HEK293 (cell line): Measurements from ENCODE around the gene CDCP1.

Experiments
- CTCF ChIA-PET: fragments of 350-600 bp; formaldehyde crosslinking; extraction: SDS; loops from one replicate; lab custom pipeline; 2021; ENCODE audit warnings: antibody characterized with exemption; lab: Yijun Ruan, JAX
- POLR2A ChIA-PET: fragments of 300-600 bp; formaldehyde crosslinking; extraction: SDS; loops from one replicate; lab custom pipeline; 2020; ENCODE audit warnings: antibody characterized with exemption, inconsistent platforms; lab: Yijun Ruan, JAX
- H3K27ac ChIP-seq: fragments of 200-500 bp; sonication (Bioruptor generic); 2 replicates; pipeline ENCODE4 v1.5.1; 2014; ENCODE audit warnings: low read depth, low read length, control low read depth, inconsistent platforms; ENCODE audit errors: extremely low read depth
- H3K36me3 ChIP-seq, 2 experiments: fragments of 200-500 bp in 1 of 2; sonication (Bioruptor generic) in 1 of 2; 1 replicate in 1 of 2; 2 replicates in 1 of 2; pipeline ENCODE4 v1.5.1; 2014 to 2017; ENCODE audit warnings: inconsistent platforms in 2 of 2, low read length in 2 of 2; ENCODE audit not compliant: control insufficient read depth in 2 of 2, insufficient read depth in 1 of 2
- H3K4me1 ChIP-seq: fragments of 200-500 bp; sonication (Bioruptor generic); 2 replicates; pipeline ENCODE4 v1.5.1; 2014; ENCODE audit warnings: mild to moderate bottlenecking, low read length, inconsistent platforms; ENCODE audit not compliant: control insufficient read depth, insufficient read depth
- H3K4me3 ChIP-seq: 2 replicates; pipeline ENCODE4 v1.5.1; 2011; ENCODE audit warnings: low read depth, mild to moderate bottlenecking, control low read depth, low read length, moderate library complexity
- H3K9me3 ChIP-seq: fragments of 200-500 bp; sonication (Bioruptor generic); 2 replicates; pipeline ENCODE4 v1.5.1; 2014; ENCODE audit warnings: low read depth, low read length, inconsistent platforms; ENCODE audit not compliant: control insufficient read depth, insufficient read depth
- GLIS1 ChIP-seq: fragments of 450-650 bp; formaldehyde crosslinking; IDR thresholded peaks from 2 replicates; pipeline ENCODE4 v1.5.1; 2016; ENCODE audit warnings: missing biosample characterization, missing genetic modification characterization
- PRDM6 ChIP-seq: fragments of 450-650 bp; formaldehyde crosslinking; IDR thresholded peaks from 2 replicates; pipeline ENCODE4 v1.5.1; 2017; ENCODE audit warnings: missing biosample characterization, missing genetic modification characterization
- SP3 ChIP-seq: fragments of 450-650 bp; formaldehyde crosslinking; IDR thresholded peaks from 2 replicates; pipeline ENCODE4 v1.5.1; 2016; ENCODE audit warnings: missing biosample characterization, missing genetic modification characterization
- TCF7L2 ChIP-seq: IDR thresholded peaks from 2 replicates; pipeline ENCODE4 v1.6.1; 2011; ENCODE audit warnings: low read depth, mild to moderate bottlenecking, inconsistent platforms, low read length, moderate library complexity, borderline replicate concordance
- ZBTB20 ChIP-seq: fragments of 450-650 bp; formaldehyde crosslinking; IDR thresholded peaks from 2 replicates; pipeline ENCODE4 v1.5.1; 2016; ENCODE audit warnings: missing biosample characterization, missing genetic modification characterization
- ZBTB48 ChIP-seq: fragments of 450-650 bp; formaldehyde crosslinking; IDR thresholded peaks from 2 replicates; pipeline ENCODE4 v1.5.1; 2016; ENCODE audit warnings: missing biosample characterization, missing genetic modification characterization
- ZFHX2 ChIP-seq: fragments of 450-650 bp; formaldehyde crosslinking; conservative IDR thresholded peaks from 2 replicates; pipeline ENCODE4 v1.5.1; 2016; ENCODE audit warnings: missing biosample characterization, missing genetic modification characterization
- ZIC2 ChIP-seq: fragments of 450-650 bp; formaldehyde crosslinking; IDR thresholded peaks from 2 replicates; pipeline ENCODE4 v1.5.1; 2016; ENCODE audit warnings: missing biosample characterization, missing genetic modification characterization
- ZNF10 ChIP-seq: fragments of 450-650 bp; formaldehyde crosslinking; IDR thresholded peaks from 2 replicates; pipeline ENCODE4 v1.5.1; 2017; ENCODE audit warnings: missing biosample characterization, missing genetic modification characterization
- ZNF112 ChIP-seq: fragments of 450-650 bp; formaldehyde crosslinking; IDR thresholded peaks from 2 replicates; pipeline ENCODE4 v1.5.0; 2017; ENCODE audit warnings: missing biosample characterization, missing genetic modification characterization
- ZNF138 ChIP-seq: fragments of 450-650 bp; formaldehyde crosslinking; IDR thresholded peaks from 2 replicates; pipeline ENCODE4 v1.5.1; 2016; ENCODE audit warnings: missing biosample characterization, missing genetic modification characterization, borderline replicate concordance
- ZNF155 ChIP-seq: fragments of 450-650 bp; formaldehyde crosslinking; IDR thresholded peaks from 2 replicates; pipeline ENCODE4 v1.5.1; 2016; ENCODE audit warnings: missing biosample characterization, missing genetic modification characterization
- ZNF19 ChIP-seq: fragments of 450-650 bp; formaldehyde crosslinking; IDR thresholded peaks from 2 replicates; pipeline ENCODE4; 2016; ENCODE audit warnings: missing biosample characterization, missing genetic modification characterization, low read depth
- ZNF23 ChIP-seq: fragments of 450-650 bp; formaldehyde crosslinking; IDR thresholded peaks from 2 replicates; pipeline ENCODE4 v1.5.1; 2016; ENCODE audit warnings: missing biosample characterization, missing genetic modification characterization, borderline replicate concordance
- ZNF248 ChIP-seq: fragments of 450-650 bp; formaldehyde crosslinking; IDR thresholded peaks from 2 replicates; pipeline ENCODE4 v1.5.1; 2017; ENCODE audit warnings: missing biosample characterization, missing genetic modification characterization
- ZNF274 ChIP-seq, 2 experiments: fragments of 200-500 bp in 1 of 2; fragments of 450-650 bp in 1 of 2; sonication (Bioruptor generic) in 1 of 2; formaldehyde crosslinking in 1 of 2; IDR thresholded peaks; 2 replicates each; pipeline versions ENCODE4 v1.5.1 to v1.6.1; 2014 to 2016; ENCODE audit warnings: borderline replicate concordance in 1 of 2, inconsistent platforms in 1 of 2, low read length in 1 of 2, missing biosample characterization in 1 of 2, missing genetic modification characterization in 1 of 2
- ZNF335 ChIP-seq: fragments of 450-650 bp; formaldehyde crosslinking; conservative IDR thresholded peaks from 2 replicates; pipeline ENCODE4 v1.5.1; 2016; ENCODE audit warnings: missing biosample characterization, missing genetic modification characterization
- ZNF341 ChIP-seq: fragments of 450-650 bp; formaldehyde crosslinking; IDR thresholded peaks from 2 replicates; pipeline ENCODE4; 2016; ENCODE audit warnings: low read depth, missing biosample characterization, missing genetic modification characterization
- ZNF416 ChIP-seq: fragments of 450-650 bp; formaldehyde crosslinking; IDR thresholded peaks from 2 replicates; pipeline ENCODE4 v1.5.1; 2016; ENCODE audit warnings: missing biosample characterization, missing genetic modification characterization
- ZNF449 ChIP-seq: fragments of 450-650 bp; formaldehyde crosslinking; IDR thresholded peaks from 2 replicates; pipeline ENCODE4 v1.5.1; 2017; ENCODE audit warnings: missing biosample characterization, mild to moderate bottlenecking, missing genetic modification characterization, moderate library complexity
- ZNF521 ChIP-seq: fragments of 450-650 bp; formaldehyde crosslinking; IDR thresholded peaks from 2 replicates; pipeline ENCODE4 v1.5.1; 2017; ENCODE audit warnings: missing biosample characterization, mild to moderate bottlenecking, missing genetic modification characterization
- ZNF529 ChIP-seq: fragments of 450-650 bp; formaldehyde crosslinking; IDR thresholded peaks from 2 replicates; pipeline ENCODE4 v1.5.1; 2017; ENCODE audit warnings: missing genetic modification characterization, missing biosample characterization; ENCODE audit not compliant: insufficient replicate concordance
- ZNF544 ChIP-seq: fragments of 450-650 bp; formaldehyde crosslinking; IDR thresholded peaks from 2 replicates; pipeline ENCODE4 v1.5.0; 2017; ENCODE audit warnings: missing biosample characterization, missing genetic modification characterization
- ZNF561 ChIP-seq: fragments of 450-650 bp; IDR thresholded peaks from 2 replicates; pipeline ENCODE4 v1.5.1; 2018; ENCODE audit warnings: missing biosample characterization, missing genetic modification characterization, borderline replicate concordance
- ZNF610 ChIP-seq: fragments of 450-650 bp; formaldehyde crosslinking; IDR thresholded peaks from 2 replicates; pipeline ENCODE4 v1.5.1; 2016; ENCODE audit warnings: missing biosample characterization, missing genetic modification characterization, borderline replicate concordance
- ZNF677 ChIP-seq: fragments of 450-650 bp; IDR thresholded peaks from 2 replicates; pipeline ENCODE4 v1.5.0; 2018; ENCODE audit warnings: missing biosample characterization, mild to moderate bottlenecking, missing genetic modification characterization, moderate library complexity
- ZNF777 ChIP-seq: fragments of 450-650 bp; formaldehyde crosslinking; IDR thresholded peaks from 2 replicates; pipeline ENCODE4 v1.5.1; 2017; ENCODE audit warnings: missing biosample characterization, missing genetic modification characterization, borderline replicate concordance
- ZSCAN5A ChIP-seq: fragments of 450-650 bp; formaldehyde crosslinking; IDR thresholded peaks from 2 replicates; pipeline ENCODE4 v1.5.1; 2016; ENCODE audit warnings: missing biosample characterization, missing genetic modification characterization
- TF ChIP-seq, protein P1 (sequence below): fragments of 450-650 bp; formaldehyde crosslinking; optimal IDR thresholded peaks from 2 replicates; pipeline ENCODE3; 2016; ENCODE audit warnings: missing biosample characterization, mild to moderate bottlenecking, missing genetic modification characterization
- TF ChIP-seq, protein P2 (sequence below): fragments of 450-650 bp; formaldehyde crosslinking; IDR thresholded peaks from 2 replicates; pipeline ENCODE4 v1.5.1; 2016; ENCODE audit warnings: missing biosample characterization, missing genetic modification characterization

The CDCP1 gene

DNA sequence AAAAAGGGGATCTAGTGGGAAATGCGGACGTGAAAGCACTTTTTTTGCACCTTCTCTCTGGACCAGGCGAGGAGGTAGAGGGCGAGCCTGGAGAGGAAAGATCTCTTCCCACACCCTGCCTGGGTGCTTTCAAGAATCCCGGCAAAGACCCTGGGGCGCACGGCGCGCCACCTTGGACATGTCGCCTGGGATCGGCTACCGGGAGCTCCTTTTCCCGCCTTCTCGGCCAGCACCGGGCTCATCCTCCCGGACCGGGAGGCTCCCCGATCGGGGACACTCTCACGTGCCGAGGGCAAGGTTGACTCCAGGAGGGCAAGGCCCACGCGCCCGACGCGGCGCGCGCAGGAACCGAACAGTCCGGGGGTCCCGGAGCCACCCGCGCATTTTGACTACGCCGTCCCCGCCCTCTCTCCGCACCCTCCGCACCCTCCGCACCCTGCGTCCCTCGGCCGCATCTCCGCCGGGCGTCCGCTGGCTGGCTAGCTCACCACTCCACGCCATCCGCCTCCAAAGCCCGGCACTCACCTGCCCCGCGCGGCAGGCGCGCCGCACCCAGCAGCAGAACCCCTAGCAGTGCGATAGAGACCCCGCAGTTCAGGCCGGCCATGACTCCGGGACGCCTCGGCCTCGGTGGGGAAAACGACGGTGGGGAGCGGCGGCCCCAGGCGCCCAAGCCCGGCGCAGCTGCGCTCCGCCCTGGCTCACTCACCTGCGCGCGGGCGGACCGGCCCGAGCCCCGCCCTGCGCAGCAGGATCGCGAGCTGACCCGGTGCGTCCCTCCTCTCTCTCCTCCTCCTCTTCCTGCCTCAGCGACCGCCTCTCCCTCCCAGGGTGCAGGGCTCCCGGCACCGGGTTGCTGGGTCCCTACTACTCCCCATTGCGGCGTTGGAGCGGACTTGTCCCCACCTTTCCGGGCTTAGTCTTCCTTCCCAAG lies at the start of gene CDCP1:
CDCP1 (minus strand) TSS at position 698 of the 934 bp plus-strand sequence; CDS start at position 607, 91 bp downstream.
- Histone ChIP-seq H3K4me3 (peak within 1 kb of the TSS; percentile 49), H3K4me1 (no peaks in the 10 kb centered on the region), H3K27ac (no peak within 1 kb of the TSS), H3K36me3 (no peaks in the 10 kb centered on the region), H3K9me3 (no peaks in the 10 kb centered on the region)
- ChIA-PET POLR2A (no interaction called here), CTCF (interaction anchor here (0.9 kb wide), 2 partner anchors 105 to 588 kb away, joined by 3 to 4 read pairs; no protein-coding TSS in a partner anchor)
- TF ChIP-seq PRDM6, result no peak
- no peak for TF ChIP-seq ZNF155 (tag by site-specific recombination)
- TF ChIP-seq ZNF10 (tag by site-specific recombination), result no peak
- TF ChIP-seq, protein P1, sequence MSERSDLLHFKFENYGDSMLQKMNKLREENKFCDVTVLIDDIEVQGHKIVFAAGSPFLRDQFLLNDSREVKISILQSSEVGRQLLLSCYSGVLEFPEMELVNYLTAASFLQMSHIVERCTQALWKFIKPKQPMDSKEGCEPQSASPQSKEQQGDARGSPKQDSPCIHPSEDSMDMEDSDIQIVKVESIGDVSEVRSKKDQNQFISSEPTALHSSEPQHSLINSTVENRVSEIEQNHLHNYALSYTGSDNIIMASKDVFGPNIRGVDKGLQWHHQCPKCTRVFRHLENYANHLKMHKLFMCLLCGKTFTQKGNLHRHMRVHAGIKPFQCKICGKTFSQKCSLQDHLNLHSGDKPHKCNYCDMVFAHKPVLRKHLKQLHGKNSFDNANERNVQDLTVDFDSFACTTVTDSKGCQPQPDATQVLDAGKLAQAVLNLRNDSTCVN (tag by site-specific recombination), result peak; percentile 52
- no peak for TF ChIP-seq ZNF341 (tag by site-specific recombination)
- no peak for TF ChIP-seq ZBTB48
- TF ChIP-seq, protein P2, sequence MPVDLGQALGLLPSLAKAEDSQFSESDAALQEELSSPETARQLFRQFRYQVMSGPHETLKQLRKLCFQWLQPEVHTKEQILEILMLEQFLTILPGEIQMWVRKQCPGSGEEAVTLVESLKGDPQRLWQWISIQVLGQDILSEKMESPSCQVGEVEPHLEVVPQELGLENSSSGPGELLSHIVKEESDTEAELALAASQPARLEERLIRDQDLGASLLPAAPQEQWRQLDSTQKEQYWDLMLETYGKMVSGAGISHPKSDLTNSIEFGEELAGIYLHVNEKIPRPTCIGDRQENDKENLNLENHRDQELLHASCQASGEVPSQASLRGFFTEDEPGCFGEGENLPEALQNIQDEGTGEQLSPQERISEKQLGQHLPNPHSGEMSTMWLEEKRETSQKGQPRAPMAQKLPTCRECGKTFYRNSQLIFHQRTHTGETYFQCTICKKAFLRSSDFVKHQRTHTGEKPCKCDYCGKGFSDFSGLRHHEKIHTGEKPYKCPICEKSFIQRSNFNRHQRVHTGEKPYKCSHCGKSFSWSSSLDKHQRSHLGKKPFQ (tag by site-specific recombination), result no peak
- no peak for TF ChIP-seq ZNF544
- no peak for TF ChIP-seq ZNF112 (tag by site-specific recombination)
- TF ChIP-seq ZSCAN5A (tag by site-specific recombination), result no peak
- TF ChIP-seq ZNF777, result 0 out of 2 replicates have a peak, but pooled peaks have one; percentile 54
- TF ChIP-seq ZNF521, result no peak
- peak; percentile 34 for TF ChIP-seq GLIS1 (tag by site-specific recombination)
- no peak for TF ChIP-seq ZNF529 (tag by site-specific recombination)
- no peak for TF ChIP-seq TCF7L2
- peak; percentile 20; the same call in 1 of the 2 replicates for TF ChIP-seq ZBTB20
- no peak for TF ChIP-seq ZNF561
- no peak for TF ChIP-seq ZNF449 (tag by site-specific recombination)
- no peak for TF ChIP-seq ZNF248 (tag by site-specific recombination)
- TF ChIP-seq ZNF335, result 0 out of 2 replicates have a peak, but pooled peaks have one; percentile 10
- no peak for TF ChIP-seq ZNF19 (tag by site-specific recombination)
- TF ChIP-seq ZNF274 (IDR thresholded peaks at IDR 0.05; ENCODE audit: low read length), result no peak
- no peak for TF ChIP-seq ZNF274 (tag by site-specific recombination; IDR thresholded peaks at IDR 0.05; ENCODE audit: borderline replicate concordance)
- TF ChIP-seq ZFHX2 (tag by site-specific recombination), result peak; percentile 17; the same call in 1 of the 2 replicates
- no peak for TF ChIP-seq ZNF677 (tag by site-specific recombination)
- TF ChIP-seq ZNF23 (tag by site-specific recombination), result no peak
- 0 out of 2 replicates have a peak, but pooled peaks have one; percentile 31 for TF ChIP-seq ZIC2 (tag by site-specific recombination)
- no peak for TF ChIP-seq ZNF138 (tag by site-specific recombination)
- TF ChIP-seq SP3 (tag by site-specific recombination), result peak; percentile 47; the same call in 1 of the 2 replicates
- TF ChIP-seq ZNF416 (tag by site-specific recombination), result no peak
- TF ChIP-seq ZNF610 (tag by site-specific recombination), result 0 out of 2 replicates have a peak, but pooled peaks have one; percentile 55
